Astrocyte of the hippocampus (primary cell): Measurements from ENCODE around the gene TNK2.
"Not testable (repeated sequence)": the region's sequence is repeated elsewhere in the genome, so short reads cannot be mapped to it uniquely, and the experiment has no call there.

Experiments
- DNase-seq: peaks from one replicate; pipeline ENCODE4 v3.0.0; 2011; ENCODE audit warnings: low read depth, low spot score

TNK2 gene

DNA sequence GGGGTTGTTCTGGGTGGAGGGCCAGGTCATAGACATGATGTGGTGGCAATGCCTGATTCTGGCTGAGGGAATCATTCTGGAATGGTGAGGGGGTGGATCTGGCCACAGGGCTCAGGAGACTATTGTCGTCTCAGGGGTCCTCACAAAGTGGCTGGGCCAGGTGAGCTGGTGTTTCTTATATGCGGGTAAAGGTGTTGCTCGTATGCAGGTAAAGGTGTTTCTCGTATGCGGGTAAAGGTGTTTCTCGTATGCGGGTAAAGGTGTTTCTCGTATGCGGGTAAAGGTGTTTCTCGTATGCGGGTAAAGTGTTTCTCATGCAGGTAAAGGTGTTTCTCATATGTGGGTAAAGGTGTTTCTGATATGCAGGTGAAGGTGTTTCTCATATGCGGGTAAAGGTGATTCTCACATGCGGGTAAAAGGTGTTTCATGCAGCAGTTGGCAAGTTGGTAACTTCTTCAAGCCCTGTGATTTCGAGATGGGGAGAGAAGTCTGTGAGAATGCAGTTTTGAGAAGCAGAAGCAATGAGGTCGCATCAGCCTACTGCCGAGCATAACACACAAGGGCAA lies 86.1 kb downstream of the TNK2 start:
- DNase-seq: no peak

DNA sequence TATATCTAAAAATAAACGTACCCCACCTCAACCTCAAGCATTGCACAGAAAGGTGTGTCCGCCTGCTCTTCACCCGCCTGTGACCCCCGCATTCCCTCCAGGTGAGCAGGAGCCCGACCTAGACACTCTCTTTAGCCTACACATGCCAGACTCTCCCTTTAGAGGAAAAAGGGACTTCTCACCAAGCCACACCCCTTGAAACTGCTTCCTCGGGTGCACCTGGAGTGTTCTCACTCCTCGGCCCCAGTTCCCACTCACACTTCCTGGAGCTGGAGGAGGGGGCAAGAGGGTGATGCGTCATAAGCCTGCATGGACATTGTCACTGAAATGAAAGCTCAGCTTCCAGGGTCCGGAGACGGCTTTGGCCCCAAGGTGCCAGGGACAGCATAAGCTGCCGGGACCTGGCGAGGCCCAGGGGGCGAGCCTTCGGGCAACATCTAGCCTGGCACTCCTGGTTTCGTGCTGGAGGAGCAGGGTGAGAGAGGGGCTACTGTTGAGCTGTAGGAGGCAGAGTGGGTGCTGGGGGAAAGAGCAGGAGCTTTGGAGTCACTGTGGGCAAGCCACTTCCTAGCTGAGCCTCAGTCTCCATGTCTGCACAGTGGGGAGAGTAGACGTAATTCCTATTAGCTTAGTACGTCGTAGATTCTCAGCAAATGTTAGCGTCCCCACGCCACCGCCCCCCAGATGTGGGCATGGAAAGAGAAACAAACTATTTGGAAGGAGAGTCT lies 86.8 kb downstream of the TNK2 start:
- DNase-seq: no peak

DNA sequence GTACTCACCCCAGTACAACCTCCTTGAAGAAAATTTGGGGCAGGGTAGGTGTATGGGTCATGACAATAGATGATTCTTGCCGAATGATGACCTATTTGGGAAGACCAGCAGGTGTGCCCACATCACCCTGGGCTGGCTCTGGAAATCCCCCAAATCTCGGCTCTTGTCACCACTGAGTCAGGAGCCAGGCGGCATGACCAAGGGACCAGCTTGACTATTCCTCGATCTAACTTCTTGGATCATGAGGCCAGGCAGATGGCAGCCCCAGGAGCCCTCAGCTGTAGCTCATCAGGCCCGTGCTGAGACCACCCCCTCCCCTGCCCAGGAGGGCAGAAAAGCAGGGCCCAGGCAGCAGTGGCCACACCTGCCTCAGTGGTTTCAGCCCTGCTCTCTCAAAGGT lies 87.5 kb downstream of the TNK2 start:
- DNase-seq: no peak

DNA sequence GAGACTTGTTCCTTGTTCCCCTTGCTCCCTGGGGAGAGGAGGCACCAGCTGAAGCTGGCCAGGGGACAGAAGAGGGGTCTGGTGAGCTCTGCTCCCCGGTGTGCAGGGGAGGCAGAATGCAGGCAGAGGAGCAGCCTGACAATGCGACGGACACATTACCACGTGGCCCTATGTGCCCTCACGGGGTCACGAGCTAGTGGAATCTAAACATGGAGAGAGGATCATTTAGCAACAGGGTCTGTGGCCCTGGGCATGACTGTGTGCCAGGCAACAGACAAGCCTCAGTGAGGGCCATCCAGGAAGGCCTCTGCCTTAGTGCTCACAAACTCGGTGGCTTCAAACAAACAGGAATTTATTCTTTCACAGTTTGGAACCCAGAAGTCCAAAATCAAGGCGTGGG lies 88.2 kb downstream of the TNK2 start:
- DNase-seq: no peak

DNA sequence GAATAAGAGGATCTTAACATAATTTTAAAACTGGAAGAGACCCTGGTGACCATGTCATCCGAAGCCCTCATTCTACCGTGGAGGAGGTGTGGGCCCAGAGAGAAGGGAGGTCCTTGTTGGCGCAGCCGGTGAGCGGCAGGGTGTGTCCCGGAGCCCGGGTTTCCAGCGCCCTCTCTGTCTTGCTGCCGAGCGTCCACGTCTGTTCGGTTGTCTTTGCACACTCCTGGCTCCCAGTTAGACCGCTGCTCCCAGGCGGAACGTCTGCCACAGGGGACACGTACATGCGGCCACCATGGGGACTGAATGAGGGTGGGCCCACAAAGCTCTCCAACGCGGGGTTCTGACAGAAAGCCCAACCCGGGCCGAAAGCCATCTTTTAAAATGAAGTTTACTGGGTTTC lies 90.0 kb downstream of the TNK2 start:
- no peak for DNase-seq

DNA sequence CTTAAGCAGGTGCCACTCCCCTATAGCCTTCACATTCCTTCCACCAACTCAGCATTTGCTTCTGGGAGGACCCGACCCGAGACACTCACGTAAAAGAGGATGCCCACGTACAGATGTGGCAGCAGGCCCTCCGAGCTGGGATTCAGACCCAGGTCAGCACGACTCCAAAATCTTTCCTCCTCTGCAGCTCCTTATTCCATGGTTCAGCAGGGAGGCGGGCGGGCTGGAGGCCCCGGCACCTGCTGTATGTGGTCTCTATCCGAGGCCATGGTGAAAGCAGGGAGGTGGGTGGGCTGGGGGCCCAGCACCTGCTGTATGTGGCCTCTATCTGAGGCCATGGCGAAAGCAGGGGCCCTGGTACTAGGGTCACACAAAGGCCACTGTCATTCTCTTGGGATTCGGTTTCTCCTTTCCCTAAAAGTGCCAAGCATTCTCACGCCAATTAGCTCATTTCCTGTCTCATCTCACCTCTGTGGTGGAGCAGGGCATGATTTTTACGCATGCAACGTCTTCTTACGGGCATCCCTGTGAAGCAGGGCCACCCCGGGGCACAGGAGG lies 90.7 kb downstream of the TNK2 start:
- DNase-seq: no peak

DNA sequence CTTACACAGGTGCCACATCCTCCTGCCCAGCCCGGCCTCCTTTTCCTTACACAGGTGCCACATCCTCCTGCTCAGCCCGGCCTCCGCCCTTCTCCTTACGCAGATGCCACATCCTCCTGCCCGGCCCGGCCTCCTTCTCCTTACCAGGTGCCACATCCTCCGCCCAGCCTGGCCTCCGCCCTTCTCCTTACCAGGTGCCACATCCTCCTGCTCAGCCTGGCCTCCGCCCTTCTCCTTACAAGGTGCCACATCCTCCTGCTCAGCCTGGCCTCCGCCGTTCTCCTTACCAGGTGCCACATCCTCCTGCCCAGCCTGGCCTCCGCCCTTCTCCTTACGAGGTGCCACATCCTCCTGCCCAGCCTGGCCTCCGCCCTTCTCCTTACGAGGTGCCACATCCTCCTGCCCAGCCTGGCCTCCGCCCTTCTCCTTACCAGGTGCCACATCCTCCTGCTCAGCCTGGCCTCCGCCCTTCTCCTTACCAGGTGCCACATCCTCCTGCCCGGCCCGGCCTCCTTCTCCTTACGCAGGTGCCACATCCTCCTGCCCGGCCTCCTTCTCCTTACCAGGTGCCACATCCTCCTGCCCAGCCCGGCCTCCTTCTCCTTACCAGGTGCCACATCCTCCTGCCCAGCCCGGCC lies 92.0 kb downstream of the TNK2 start:
- not testable (repeated sequence) for DNase-seq

DNA sequence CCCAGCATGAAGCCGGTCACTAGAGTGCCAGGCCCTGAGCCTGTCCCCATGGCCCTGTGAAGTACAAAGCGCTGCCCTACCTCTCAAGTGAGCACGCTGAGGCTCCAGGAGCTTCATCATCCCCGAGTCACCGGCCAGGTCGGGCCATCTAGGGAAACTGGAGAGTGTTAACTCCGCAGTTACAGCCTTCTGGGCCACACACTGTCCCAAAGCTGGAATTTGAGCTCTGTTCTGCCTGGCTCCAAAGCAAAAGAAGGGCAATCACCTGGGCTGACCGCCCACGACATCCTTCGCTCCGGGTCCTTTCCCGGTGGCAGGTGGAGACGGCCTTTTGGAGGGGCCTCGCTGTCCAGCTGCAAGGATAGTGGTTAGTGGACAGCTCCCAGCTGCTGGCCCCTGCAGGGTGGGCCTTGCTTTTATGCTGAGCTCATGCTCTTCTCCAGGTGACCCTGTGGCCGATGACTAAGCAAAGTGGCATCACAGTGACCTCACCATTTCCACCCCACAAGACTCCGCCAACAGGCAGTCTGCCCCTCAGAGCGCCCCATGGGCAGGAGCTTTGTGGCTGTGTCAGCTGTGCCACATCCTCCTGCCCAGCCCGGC lies 93.1 kb downstream of the TNK2 start:
- peak; percentile 77 for DNase-seq

DNA sequence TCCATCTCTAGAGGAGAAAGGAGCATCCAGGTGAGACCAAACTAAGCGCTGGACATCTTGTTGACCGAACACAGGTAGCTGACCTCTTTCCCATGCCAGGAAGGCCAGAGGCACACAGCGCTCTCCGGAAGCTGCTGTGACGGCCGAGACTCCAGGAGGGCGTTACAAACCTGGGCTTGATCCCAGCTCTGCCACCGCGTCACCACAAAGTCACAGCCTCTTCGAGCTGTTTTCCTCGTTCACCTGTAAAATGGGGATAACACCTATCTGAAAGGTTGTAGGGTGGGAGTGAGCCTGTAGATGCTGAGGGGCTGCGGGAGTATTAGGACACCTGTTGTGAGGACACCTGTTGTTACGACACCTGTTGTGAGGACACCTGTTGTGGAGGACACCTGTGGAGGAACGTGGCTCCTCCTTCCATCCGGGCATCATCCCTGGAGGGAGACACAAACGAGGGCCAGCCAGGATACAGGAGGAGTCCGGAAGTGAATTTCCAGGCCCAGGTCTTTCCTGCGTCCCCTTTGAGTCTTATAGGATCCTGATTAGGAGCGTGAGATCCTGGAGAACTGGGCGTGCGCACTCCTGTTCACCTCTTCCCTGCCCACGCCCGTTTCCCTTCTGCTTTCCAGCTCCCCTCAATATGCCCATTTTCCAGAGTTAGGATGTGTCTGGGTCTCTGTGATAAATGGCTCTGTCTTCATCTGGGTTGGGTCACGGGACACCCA lies 94.3 kb downstream of the TNK2 start:
- DNase-seq: no peak
